Body of pancreas (tissue), 4 donors: Measurements from ENCODE around the gene RABGGTB.
"Not testable (repeated sequence)": the region's sequence is repeated elsewhere in the genome, so short reads cannot be mapped to it uniquely, and the experiment has no call there.

Experiments
- CTCF ChIP-seq, 7 experiments: fragments of 450-650 bp in 4 of 7; fragments of 200-600 bp in 3 of 7; sonication (generic) in 3 of 7; IDR thresholded peaks; one replicate each; pipeline ENCODE4 v1.5.1; 2016 to 2019; ENCODE audit warnings: antibody characterized with exemption in 7 of 7
- POLR2A ChIP-seq, 3 donors: fragments of 450-650 bp; IDR thresholded peaks; one replicate each; pipeline ENCODE4 v1.6.1; 2016; ENCODE audit warnings: antibody characterized with exemption in 3 of 3, mild to moderate bottlenecking in 2 of 3

GRCh38 chr1:75758543-75758942 is 27.5 kb upstream of the RABGGTB start:
- TF ChIP-seq CTCF, POLR2A (IDR thresholded peaks at IDR 0.05): not testable (repeated sequence)
